Neural progenitor cell (in vitro differentiated cells): ENCODE measurements around the gene USP25. TPM values are rescaled to one million over a fixed set of nuclear protein-coding genes. Genes with fewer than 3 reads are reported as not detected.

ENCODE experiments used
- DNase-seq: peaks from one replicate; pipeline ENCODE4 v3.0.0-alpha.2; 2016; ENCODE audit warnings: low spot score
- H2AFZ ChIP-seq: fragments of 200-600 bp; sonication (generic); replicated peaks from 2 replicates; pipeline ENCODE4 v1.6.1; 2016; ENCODE audit warnings: antibody characterized with exemption
- H3F3A ChIP-seq: fragments of 200-600 bp; sonication (generic); 2 replicates; pipeline ENCODE4 v1.6.1; 2016; ENCODE audit warnings: antibody characterized with exemption, low read depth
- H3K27ac ChIP-seq: fragments of 200-600 bp; sonication (generic); 2 replicates; pipeline ENCODE4 v1.5.1; 2016; ENCODE audit warnings: mild to moderate bottlenecking
- H3K27me3 ChIP-seq: fragments of 200-600 bp; sonication (generic); 2 replicates; pipeline ENCODE4 v1.6.1; 2016; ENCODE audit warnings: mild to moderate bottlenecking, moderate library complexity
- H3K36me3 ChIP-seq: fragments of 200-600 bp; sonication (generic); 2 replicates; pipeline ENCODE4 v1.5.1; 2016
- H3K4me1 ChIP-seq: fragments of 200-600 bp; sonication (generic); 2 replicates; pipeline ENCODE4 v1.6.1; 2016; ENCODE audit warnings: mixed run types
- H3K4me2 ChIP-seq: fragments of 200-600 bp; sonication (generic); 2 replicates; pipeline ENCODE4 v1.6.1; 2016
- H3K4me3 ChIP-seq: fragments of 200-600 bp; sonication (generic); 2 replicates; pipeline ENCODE4 v1.5.1; 2016
- H3K79me2 ChIP-seq: fragments of 200-600 bp; sonication (generic); 2 replicates; pipeline ENCODE4 v1.6.1; 2016; ENCODE audit warnings: low read depth
- H3K9ac ChIP-seq: fragments of 200-600 bp; sonication (generic); 2 replicates; pipeline ENCODE4 v1.6.1; 2016
- H3K9me3 ChIP-seq: fragments of 200-600 bp; sonication (generic); 2 replicates; pipeline ENCODE4 v1.5.1; 2016; ENCODE audit warnings: low read depth
- H4K20me1 ChIP-seq: fragments of 200-600 bp; sonication (generic); 2 replicates; pipeline ENCODE4 v1.6.1; 2016; ENCODE audit warnings: low read depth
- H3K27ac Mint-ChIP-seq: 3 replicates; pipeline ENCODE4 v1.8.0; 2021; ENCODE audit warnings: mixed read lengths
- H3K27me3 Mint-ChIP-seq: 2 replicates; pipeline ENCODE4 v1.8.0; 2022; ENCODE audit warnings: low read depth, mild to moderate bottlenecking, inconsistent platforms, moderate library complexity, mixed read lengths; ENCODE audit not compliant: insufficient read depth
- H3K36me3 Mint-ChIP-seq: 3 replicates; pipeline ENCODE4 v1.8.0; 2021; ENCODE audit warnings: mixed read lengths
- H3K4me1 Mint-ChIP-seq: 3 replicates; pipeline ENCODE4 v1.8.0; 2021; ENCODE audit warnings: mixed read lengths
- H3K4me3 Mint-ChIP-seq: 3 replicates; pipeline ENCODE4 v1.8.0; 2021; ENCODE audit warnings: mild to moderate bottlenecking, moderate library complexity, mixed read lengths
- H3K9me3 Mint-ChIP-seq: 3 replicates; pipeline ENCODE4 v1.8.0; 2020; ENCODE audit warnings: mixed read lengths
- CTCF ChIP-seq: fragments of 200-600 bp; sonication (generic); IDR thresholded peaks from 2 replicates; pipeline ENCODE4 v1.5.1; 2017; ENCODE audit warnings: antibody characterized with exemption, mild to moderate bottlenecking
- EZH2 ChIP-seq: fragments of 200-600 bp; sonication (generic); IDR thresholded peaks from 2 replicates; pipeline ENCODE4 v1.6.1; 2017; ENCODE audit warnings: antibody characterized with exemption, mild to moderate bottlenecking, moderate library complexity
- EZH2phosphoT487 ChIP-seq: fragments of 200-600 bp; sonication (generic); IDR thresholded peaks from 2 replicates; pipeline ENCODE4 v1.6.1; 2017; ENCODE audit warnings: antibody characterized with exemption
- total RNA-seq: library from RNA; depleted of rRNA; stranded (reverse); fragments of >200 nt; gene quantifications from 2 replicates; pipeline ENCODE4 v1.2.3, GENCODE V29; 2015; ENCODE audit warnings: low replicate concordance

The USP25 gene
- total RNA-seq, 1 donor from 2014 or later, result 36.4 TPM

DNA sequence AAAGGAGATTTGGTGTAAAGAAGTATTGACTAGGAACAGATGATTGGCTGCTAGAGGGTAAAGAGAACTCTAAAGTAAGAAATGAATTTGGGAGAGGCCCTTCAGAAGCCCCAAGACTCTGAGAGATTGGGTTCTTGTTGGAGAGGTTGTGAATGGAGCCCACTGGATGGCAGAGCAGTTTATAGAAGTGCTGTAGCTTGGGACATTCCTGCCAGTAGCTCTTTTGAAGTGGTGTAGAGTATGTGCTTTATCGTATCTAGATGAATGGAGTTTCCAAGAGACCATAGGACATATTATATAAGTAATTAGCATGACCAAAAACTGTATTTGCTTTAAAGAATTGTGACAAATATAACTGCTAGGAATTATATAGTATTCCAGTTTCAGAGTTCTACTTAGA is 21.3 kb downstream of the USP25 start:
- Histone ChIP-seq H3K4me1 (peaks cover 22% of the 10 kb centered on the region), H3K9me3 (no peaks in the 10 kb centered on the region), H3K4me3 (no peak overlapping the region), H3K27ac (no peak overlapping the region), H3K79me2 (peaks cover 100% of the 10 kb centered on the region), H2AFZ (no peak overlapping the region), H3K4me2 (no peak overlapping the region), H3K36me3 (no peaks in the 10 kb centered on the region), H3K9ac (no peak overlapping the region), H3F3A (no peaks in the 10 kb centered on the region), H4K20me1 (no peaks in the 10 kb centered on the region), H3K27me3 (no peaks in the 10 kb centered on the region)
- no peak overlapping the region for H3K4me3 Mint-ChIP-seq
- H3K36me3 Mint-ChIP-seq, result peaks cover 42% of the 10 kb centered on the region
- peaks cover 58% of the 10 kb centered on the region for H3K9me3 Mint-ChIP-seq
- H3K27me3 Mint-ChIP-seq, result peaks cover 6% of the 10 kb centered on the region
- DNase-seq, result no peak
- H3K27ac Mint-ChIP-seq, result no peak overlapping the region
- TF ChIP-seq EZH2, result no peak
- TF ChIP-seq EZH2phosphoT487, result no peak
- TF ChIP-seq CTCF, result no peak
- H3K4me1 Mint-ChIP-seq, result no peaks in the 10 kb centered on the region

GRCh38 chr21:15751546-15751945 is 21.8 kb downstream of the USP25 start:
- no peak overlapping the region for H3K4me3 Mint-ChIP-seq
- DNase-seq, result no peak

GRCh38 chr21:15752763-15753407 is 23.1 kb downstream of the USP25 start:
- Histone ChIP-seq H3K4me1 (peaks cover 22% of the 10 kb centered on the region), H2AFZ (no peak overlapping the region), H3F3A (no peaks in the 10 kb centered on the region), H4K20me1 (no peaks in the 10 kb centered on the region), H3K4me3 (no peak overlapping the region), H3K9me3 (no peaks in the 10 kb centered on the region), H3K4me2 (no peak overlapping the region), H3K79me2 (peaks cover 100% of the 10 kb centered on the region), H3K9ac (no peak overlapping the region), H3K36me3 (no peaks in the 10 kb centered on the region), H3K27me3 (no peaks in the 10 kb centered on the region), H3K27ac (no peak overlapping the region)
- DNase-seq, result peak; percentile 52
- peaks cover 48% of the 10 kb centered on the region for H3K36me3 Mint-ChIP-seq
- H3K4me1 Mint-ChIP-seq, result no peaks in the 10 kb centered on the region
- H3K4me3 Mint-ChIP-seq, result no peak overlapping the region
- no peak for TF ChIP-seq EZH2
- TF ChIP-seq CTCF, result no peak
- TF ChIP-seq EZH2phosphoT487, result no peak
- H3K27me3 Mint-ChIP-seq, result peaks cover 9% of the 10 kb centered on the region
- peaks cover 69% of the 10 kb centered on the region for H3K9me3 Mint-ChIP-seq
- no peak overlapping the region for H3K27ac Mint-ChIP-seq

More at GRCh38 chr21:15751546-15751945, 21.8 kb downstream of the USP25 start:
- Histone ChIP-seq H3F3A (no peaks in the 10 kb centered on the region), H3K9me3 (no peaks in the 10 kb centered on the region), H2AFZ (no peak overlapping the region), H3K36me3 (no peaks in the 10 kb centered on the region), H3K27ac (no peak overlapping the region), H3K4me2 (no peak overlapping the region), H3K27me3 (no peaks in the 10 kb centered on the region), H4K20me1 (no peaks in the 10 kb centered on the region), H3K79me2 (peaks cover 100% of the 10 kb centered on the region), H3K9ac (no peak overlapping the region), H3K4me3 (no peak overlapping the region), H3K4me1 (peaks cover 22% of the 10 kb centered on the region)
- TF ChIP-seq CTCF, result no peak
- TF ChIP-seq EZH2, result no peak
- TF ChIP-seq EZH2phosphoT487, result no peak
- H3K4me1 Mint-ChIP-seq, result no peaks in the 10 kb centered on the region
- peaks cover 61% of the 10 kb centered on the region for H3K9me3 Mint-ChIP-seq
- peaks cover 6% of the 10 kb centered on the region for H3K27me3 Mint-ChIP-seq
- no peak overlapping the region for H3K27ac Mint-ChIP-seq
- peaks cover 41% of the 10 kb centered on the region for H3K36me3 Mint-ChIP-seq
